ENCODE data around the gene OLFML2A.

DNA sequence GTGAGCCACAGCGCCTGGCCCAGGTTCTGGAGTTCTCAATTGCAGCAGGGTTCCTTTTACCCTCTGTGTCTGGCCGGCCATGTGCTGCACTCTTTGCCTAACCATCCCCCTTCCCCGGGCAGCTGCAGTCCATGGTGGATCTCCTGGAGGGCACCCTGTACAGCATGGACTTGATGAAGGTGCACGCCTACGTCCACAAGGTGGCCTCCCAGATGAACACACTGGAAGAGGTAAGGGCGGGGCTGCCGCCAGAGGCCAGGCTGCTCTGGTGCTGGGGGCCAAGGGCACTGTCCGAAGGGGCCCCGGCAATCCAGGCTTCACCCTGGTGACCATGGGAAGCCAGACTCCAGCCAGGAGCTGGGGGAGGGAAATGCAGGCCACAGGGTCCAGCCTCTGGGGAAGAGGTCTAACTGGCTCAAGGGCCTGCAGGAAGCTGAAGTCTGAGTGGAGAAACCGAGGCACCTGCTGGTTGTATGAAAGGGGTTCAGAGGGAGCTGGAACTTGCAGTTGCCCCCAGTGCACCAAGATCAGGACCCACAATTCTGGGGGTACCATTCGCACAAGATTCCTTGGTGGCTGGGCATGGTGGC, 18.1 kb downstream of the OLFML2A start:
- TF ChIP-seq, protein P1, sequence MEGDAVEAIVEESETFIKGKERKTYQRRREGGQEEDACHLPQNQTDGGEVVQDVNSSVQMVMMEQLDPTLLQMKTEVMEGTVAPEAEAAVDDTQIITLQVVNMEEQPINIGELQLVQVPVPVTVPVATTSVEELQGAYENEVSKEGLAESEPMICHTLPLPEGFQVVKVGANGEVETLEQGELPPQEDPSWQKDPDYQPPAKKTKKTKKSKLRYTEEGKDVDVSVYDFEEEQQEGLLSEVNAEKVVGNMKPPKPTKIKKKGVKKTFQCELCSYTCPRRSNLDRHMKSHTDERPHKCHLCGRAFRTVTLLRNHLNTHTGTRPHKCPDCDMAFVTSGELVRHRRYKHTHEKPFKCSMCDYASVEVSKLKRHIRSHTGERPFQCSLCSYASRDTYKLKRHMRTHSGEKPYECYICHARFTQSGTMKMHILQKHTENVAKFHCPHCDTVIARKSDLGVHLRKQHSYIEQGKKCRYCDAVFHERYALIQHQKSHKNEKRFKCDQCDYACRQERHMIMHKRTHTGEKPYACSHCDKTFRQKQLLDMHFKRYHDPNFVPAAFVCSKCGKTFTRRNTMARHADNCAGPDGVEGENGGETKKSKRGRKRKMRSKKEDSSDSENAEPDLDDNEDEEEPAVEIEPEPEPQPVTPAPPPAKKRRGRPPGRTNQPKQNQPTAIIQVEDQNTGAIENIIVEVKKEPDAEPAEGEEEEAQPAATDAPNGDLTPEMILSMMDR (conservative IDR thresholded peaks at IDR 0.05; ENCODE audit: low read length) = 0 out of 2 replicates have a peak, but pooled peaks have one; percentile 28
- no peak for TF ChIP-seq EZH2phosphoT487 (IDR thresholded peaks at IDR 0.05; ENCODE audit: borderline replicate concordance, low read depth, low read length)

All from OCI-LY7 (cell line).